D341Med (cell line): ENCODE measurements around the gene HHIPL2.

ENCODE experiments used
- DNase-seq: peaks from one replicate; pipeline ENCODE4 v3.0.0; 2012; ENCODE audit warnings: low spot score

HHIPL2 gene

GRCh38 chr1:222547944-222548671 is at the start of gene HHIPL2:
TSS of gene HHIPL2 (minus strand) at chr1:222548104. CDS start at chr1:222548044, 60 bp downstream.
- no peak for DNase-seq

GRCh38 chr1:222596696-222597095 is 48.8 kb upstream of the HHIPL2 start:
- no peak for DNase-seq

DNA sequence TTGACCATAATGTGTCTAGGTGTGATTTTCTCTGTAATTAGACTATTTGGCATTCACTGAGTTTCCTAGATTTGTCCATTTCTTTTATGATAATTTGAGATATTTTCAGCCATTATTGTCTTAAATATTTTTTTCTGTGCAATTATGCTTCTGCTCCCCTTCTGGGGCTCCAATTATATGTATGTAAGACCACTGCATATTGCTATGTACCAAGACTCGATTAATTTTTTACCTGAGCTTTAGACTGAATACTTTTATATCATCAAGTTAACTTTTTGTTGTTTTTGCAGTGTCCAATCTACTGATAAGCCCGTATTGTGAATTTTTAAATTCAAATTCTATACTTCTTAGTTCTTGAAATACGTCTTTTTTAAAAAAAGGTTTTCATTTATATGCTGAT is 46.9 kb upstream of the HHIPL2 start:
- no peak for DNase-seq

- no peak for DNase-seq
These were observed 44.3 kb upstream of the HHIPL2 start for GRCh38 chr1:222592171-222592570.

GRCh38 chr1:222589462-222590302 is 41.8 kb upstream of the HHIPL2 start, which contains the start of gene TAF1A:
TSS of gene TAF1A (minus strand) at chr1:222589933.
- DNase-seq: peak; percentile 93

GRCh38 chr1:222588135-222588534 is 40.2 kb upstream of the HHIPL2 start:
- no peak for DNase-seq

GRCh38 chr1:222586842-222587241 is 38.9 kb upstream of the HHIPL2 start:
- DNase-seq: no peak

- DNase-seq: no peak
These were observed 35.2 kb upstream of the HHIPL2 start for GRCh38 chr1:222583079-222583478.

- DNase-seq: no peak
These were observed 34.3 kb upstream of the HHIPL2 start for GRCh38 chr1:222582099-222582774.

DNA sequence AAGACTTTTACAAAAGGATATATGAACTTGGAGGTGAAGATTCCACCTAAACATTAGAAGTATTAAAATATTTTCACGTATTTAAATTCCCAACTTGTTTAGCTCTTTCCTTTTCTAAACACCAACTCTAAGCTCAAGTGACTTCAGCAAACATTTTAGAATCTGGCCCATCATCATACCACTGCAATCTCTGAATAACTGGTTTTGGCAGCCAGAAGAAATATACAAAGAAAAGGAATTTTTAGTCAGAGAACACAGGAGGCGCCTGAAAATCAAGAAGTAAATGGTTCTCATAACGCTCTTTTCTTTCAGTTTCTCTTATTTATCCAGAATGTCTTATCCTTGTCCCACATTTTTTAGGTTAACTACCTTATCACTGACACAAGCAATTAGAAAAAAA is 31.4 kb upstream of the HHIPL2 start:
- no peak for DNase-seq

- no peak for DNase-seq
These were observed 22.9 kb upstream of the HHIPL2 start for GRCh38 chr1:222570837-222571236.

GRCh38 chr1:222561656-222562055 is 13.8 kb upstream of the HHIPL2 start:
- DNase-seq: no peak

DNA sequence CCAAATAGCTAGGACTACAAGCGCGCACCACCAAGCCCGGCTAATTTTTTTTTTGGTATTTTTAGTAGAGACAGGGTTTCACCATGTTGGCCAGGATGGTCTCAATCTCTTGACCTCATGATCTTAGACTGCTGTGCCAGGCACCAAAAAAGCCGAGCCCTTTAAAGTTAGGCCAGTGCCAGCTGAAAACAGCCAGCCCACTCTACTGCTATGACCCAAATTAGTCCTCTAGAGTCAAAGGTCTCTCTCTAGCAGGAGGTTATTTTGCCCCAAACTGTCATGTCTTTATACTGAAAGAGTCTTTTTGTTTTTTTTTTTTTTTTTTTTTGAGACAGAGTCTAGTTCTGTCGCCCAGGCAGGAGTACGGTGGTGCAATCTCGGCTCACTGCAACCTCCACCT is 9.7 kb upstream of the HHIPL2 start:
- DNase-seq: no peak

GRCh38 chr1:222557148-222557547 is 9.2 kb upstream of the HHIPL2 start:
- DNase-seq: no peak

- no peak for DNase-seq
These were observed 8.2 kb upstream of the HHIPL2 start for GRCh38 chr1:222555992-222556615.

DNA sequence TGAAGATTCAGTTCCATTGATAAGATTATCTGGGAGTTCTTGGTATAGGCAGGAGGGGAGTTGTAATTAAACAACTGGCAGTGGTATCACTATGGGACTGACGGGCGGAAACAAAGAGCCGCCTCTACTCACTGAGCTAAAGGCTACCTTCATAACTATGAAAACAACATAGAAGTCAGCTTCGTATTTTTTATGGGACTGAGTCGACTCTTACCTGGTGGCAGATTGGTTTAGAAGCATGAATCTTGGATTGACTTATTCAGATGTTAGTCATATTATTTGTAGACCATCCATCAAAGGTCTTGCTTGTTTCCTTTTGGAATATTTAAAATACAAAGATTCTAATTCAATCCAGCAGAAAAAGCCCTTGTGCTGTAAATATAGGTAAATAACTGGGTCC is 6.3 kb upstream of the HHIPL2 start:
- no peak for DNase-seq

GRCh38 chr1:222552882-222553281 is 5.0 kb upstream of the HHIPL2 start:
- DNase-seq: no peak

DNA sequence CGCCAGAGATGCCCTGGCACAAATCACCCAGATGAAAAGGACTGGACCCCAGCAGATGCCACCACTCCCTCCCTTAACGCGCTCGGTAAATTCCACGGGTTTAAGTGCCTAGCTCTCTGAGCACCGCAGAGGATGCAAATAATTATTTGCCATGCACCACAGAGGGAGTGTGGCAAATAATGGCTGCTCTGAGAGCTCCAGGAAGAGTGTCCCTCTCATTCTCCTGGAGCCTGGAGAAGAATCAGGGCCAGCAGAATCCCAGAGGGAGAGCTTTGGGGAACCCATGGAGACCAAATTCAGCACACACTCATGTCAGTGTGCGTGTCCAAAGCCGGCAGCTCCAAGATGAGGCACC is 667 bp downstream of the HHIPL2 start:
- DNase-seq: no peak

- DNase-seq: no peak
These were observed 1.2 kb downstream of the HHIPL2 start for GRCh38 chr1:222546548-222547259.

GRCh38 chr1:222546091-222546490 is 1.8 kb downstream of the HHIPL2 start:
- no peak for DNase-seq

DNA sequence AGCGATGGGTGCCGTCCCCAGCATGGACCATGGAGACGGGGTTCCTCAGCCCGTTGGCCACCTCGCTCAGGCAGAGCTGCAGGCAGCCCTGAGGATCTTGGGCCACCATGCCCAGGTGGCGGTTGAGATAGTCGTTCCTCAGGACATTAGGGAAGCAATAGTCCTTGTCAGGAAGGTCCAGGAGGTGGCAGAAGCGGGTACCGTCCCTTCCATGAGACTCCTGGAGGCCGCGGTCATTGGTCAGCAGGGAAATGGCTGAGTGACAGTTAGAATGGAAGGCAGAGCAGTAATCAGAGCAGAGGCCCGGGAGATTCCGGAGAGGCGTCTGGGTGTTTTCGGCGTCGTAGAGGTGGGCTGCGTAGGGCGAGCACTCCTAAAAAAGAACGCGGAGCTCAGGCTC is 4.1 kb downstream of the HHIPL2 start:
- no peak for DNase-seq

DNA sequence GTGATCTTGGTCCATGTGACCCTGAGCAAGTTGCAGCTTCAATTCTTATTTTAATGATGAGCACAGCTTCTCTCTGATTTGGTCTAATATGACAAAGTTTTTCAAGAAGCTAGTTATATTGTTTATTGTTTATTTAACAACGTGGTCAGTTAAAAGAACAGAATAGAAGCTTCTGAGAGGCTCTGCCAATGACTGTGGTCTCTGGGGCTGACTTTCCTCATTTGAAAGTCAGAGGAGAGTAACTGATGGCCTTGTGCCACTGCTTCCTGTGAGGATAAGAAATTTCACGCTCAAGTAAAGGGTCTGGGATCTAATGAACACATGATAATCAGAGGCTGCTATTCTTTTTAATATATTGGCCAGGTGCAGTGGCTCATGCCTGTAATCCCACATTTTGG is 7.3 kb downstream of the HHIPL2 start:
- DNase-seq: no peak
